GM13977 (cell line): Measurements from ENCODE around the gene KAZN.

Experiments used
- DNase-seq: peaks from one replicate; pipeline ENCODE4 v3.0.0; 2012; ENCODE audit warnings: low spot score
- CTCF ChIP-seq: IDR thresholded peaks from 2 replicates; pipeline ENCODE4 v1.5.1; 2012; ENCODE audit warnings: mild to moderate bottlenecking, control low read depth; ENCODE audit not compliant: insufficient read depth; ENCODE audit errors: extremely low read depth, missing control alignments
- in situ Hi-C: fragments of 300-500 bp; cut with MboI; formaldehyde crosslinking; loops from one replicate; pipeline ENCODE4 v1.12.0; 2022; ENCODE audit warnings: low sequenced_read_pairs, low pct_unique_long_range_greater_than_20kb, mixed read lengths, inconsistent platforms; ENCODE audit not compliant: unreplicated experiment

KAZN gene

GRCh38 chr1:15157524-15158399 is 559.3 kb downstream of the KAZN start:
- in situ Hi-C loops = no loop called here
- DNase-seq = no peak
- TF ChIP-seq CTCF = no peak

- in situ Hi-C loops = no loop called here
- no peak for DNase-seq
- no peak for TF ChIP-seq CTCF
Measured at GRCh38 chr1:15158506-15159165, 560.2 kb downstream of the KAZN start.

GRCh38 chr1:15159166-15159555 is 560.7 kb downstream of the KAZN start:
- in situ Hi-C loops = no loop called here
- no peak for DNase-seq
- no peak for TF ChIP-seq CTCF

GRCh38 chr1:15160626-15161025 is 562.1 kb downstream of the KAZN start:
- no peak for TF ChIP-seq CTCF
- DNase-seq = no peak
- in situ Hi-C loops = no loop called here

GRCh38 chr1:15167386-15167785 is 568.9 kb downstream of the KAZN start:
- in situ Hi-C loops = no loop called here
- TF ChIP-seq CTCF = no peak
- DNase-seq = no peak
